T-helper 2 cell treated with Interferon-gamma antibody and Interleukin-4, amounts not matched to agents 100 ng/mL and 5 ng/mL, for 36 hours (primary cell): ENCODE data around the gene KCNJ15. TPM values are rescaled to one million over a fixed set of nuclear protein-coding genes. Genes with fewer than 3 reads are reported as not detected.

Experiments used
- intact Hi-C: fragments of 100-400 bp; cut with micrococcal nuclease; formaldehyde crosslinking; loops from one replicate; pipeline ENCODE4 v1.15.1; 2023
- total RNA-seq: library from RNA; stranded (reverse); gene quantifications from 2 replicates; pipeline ENCODE4 v1.2.3, GENCODE V29; 2022

The KCNJ15 gene
- total RNA-seq, 1 donor from 2014 or later = 0.05 TPM

DNA sequence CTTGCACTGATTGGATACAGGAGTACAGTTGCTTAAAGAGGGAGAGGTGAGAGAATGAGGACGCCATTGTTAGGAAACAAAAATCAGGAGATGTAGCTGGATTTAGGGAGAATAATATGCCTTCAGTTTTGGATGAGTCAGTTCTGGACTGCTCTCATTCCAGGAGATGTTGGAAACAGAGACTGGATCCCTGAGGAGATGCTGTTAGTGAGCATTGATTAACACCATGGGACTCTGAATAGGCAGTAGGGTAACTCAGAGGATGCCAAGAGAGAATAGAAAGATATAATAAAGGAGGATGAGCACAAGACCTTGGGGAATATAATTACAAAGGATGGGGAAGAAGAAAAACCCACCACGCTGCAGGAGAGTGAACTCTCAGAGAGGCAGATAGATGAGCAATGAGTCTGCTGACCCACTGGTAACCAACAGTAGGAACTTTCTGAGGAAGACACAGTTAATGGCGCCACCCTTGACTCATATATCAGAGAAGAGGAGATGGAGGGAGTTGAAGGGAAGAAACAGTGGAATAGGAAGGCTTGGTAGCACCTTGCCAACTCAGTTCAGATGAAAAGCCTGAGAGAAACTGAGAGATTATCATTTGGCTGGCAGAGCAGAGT lies 10.5 kb downstream of the KCNJ15 start:
- intact Hi-C loops = no loop called here

DNA sequence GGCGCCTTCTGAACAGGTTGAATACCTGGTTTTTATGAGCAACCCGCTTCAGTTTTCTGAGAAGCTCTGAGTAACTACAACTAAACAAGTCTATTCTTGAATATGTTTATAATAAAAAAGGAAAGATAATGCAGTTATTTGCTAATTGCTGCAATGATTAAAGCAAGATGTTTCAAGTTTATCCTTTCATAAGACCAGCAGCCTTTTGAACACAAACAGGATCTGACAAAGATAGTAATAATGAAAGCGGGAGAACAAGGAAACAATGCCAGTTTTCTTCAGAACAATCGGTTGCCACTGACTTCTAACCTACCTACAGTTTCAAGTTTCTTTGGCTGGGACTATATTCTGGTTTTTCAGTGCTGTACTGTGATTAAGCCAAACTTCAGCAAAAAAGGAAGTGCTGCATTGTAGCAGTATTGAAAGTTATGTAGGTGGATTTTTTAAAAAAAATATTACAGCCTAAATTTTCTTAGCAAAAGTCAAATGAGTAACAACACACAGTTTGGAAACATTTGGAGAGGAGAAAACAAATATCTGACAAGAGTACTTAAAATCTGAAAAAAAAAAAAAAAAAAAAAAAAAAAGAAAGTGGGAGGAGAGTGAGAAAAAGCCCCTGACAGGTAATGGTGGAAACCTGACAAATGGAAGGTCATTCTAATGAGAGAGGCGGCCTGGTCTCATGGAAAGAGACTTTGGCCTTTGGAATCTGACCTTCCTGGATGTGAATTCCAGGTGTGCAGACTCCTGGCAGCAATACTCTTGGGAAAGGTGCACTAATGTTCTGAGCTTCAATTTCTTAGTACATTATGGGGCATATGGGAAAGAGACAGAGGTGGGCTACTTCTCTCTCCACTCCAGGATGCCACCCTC lies 11.4 kb downstream of the KCNJ15 start:
- intact Hi-C loops = no loop called here

DNA sequence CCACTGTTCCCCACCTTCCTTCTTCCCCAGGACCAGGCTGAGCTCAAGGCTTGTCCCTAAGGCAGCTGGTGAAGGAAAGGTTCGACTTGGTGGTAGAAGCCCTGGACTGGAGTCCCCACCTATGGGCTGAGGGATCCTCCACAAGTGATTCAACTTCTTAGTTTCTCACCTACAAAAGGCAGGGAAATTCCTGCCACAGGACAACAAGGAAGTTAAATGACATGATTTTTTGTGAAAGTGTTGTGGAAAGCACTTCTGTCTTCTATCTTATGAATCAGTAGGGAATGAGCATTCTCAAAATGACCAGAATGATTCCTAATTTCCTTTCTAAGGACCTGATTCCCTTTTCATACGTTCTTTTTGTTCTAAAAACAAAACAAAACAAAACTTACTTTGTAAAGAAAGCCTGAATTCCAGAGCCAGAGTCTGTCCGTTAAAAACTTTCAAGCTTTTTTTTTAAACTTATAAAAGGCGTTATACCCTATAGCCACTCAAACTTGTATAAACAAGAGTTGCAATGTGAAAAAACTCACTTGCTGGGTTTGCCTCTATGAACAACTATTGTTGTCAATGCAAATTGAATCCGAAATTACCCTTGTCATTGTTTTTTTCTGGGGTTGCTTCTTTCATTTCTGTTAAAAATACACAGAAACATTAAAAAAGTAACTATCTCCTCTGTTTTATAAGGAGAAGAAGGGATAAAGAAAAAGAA lies 12.2 kb downstream of the KCNJ15 start:
- intact Hi-C loops = no loop called here

DNA sequence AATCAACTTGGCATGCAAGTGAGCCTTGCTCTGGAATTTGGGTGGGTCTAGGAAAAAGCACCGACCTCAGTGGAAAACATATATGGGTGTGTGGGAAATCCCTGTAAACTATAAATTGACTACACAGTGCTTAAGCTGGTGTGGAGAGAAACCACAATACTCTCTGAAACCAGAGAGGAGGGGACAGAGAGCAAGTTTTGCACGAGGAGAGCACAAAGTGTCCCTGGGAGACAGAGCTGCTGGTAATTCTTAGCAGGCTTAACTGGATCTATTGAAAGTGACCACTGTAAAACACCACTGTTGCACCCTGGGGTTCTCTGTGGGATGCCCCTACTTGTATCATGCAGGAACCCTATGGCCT lies 12.8 kb downstream of the KCNJ15 start:
- intact Hi-C loops = no loop called here

DNA sequence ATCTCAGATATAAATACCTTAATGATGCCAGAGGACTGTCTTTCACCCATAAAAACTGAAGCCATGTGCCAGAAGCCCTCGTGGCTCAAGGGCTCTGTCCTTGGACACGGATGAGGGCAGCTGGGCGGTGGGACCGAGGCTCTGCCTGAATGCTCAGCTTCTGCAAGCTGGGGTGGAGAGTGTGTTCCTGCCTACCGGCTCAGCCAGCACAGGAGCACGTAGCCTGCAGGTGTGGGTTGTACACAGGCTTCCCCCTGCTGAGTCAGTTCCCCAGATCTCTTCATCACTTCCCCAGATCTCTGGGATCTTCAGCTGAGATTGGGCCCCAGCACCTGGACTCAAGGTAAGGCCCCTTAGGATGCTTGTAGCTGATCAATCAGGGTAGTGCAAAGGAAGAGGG lies 15.4 kb downstream of the KCNJ15 start:
- intact Hi-C loops = no loop called here

DNA sequence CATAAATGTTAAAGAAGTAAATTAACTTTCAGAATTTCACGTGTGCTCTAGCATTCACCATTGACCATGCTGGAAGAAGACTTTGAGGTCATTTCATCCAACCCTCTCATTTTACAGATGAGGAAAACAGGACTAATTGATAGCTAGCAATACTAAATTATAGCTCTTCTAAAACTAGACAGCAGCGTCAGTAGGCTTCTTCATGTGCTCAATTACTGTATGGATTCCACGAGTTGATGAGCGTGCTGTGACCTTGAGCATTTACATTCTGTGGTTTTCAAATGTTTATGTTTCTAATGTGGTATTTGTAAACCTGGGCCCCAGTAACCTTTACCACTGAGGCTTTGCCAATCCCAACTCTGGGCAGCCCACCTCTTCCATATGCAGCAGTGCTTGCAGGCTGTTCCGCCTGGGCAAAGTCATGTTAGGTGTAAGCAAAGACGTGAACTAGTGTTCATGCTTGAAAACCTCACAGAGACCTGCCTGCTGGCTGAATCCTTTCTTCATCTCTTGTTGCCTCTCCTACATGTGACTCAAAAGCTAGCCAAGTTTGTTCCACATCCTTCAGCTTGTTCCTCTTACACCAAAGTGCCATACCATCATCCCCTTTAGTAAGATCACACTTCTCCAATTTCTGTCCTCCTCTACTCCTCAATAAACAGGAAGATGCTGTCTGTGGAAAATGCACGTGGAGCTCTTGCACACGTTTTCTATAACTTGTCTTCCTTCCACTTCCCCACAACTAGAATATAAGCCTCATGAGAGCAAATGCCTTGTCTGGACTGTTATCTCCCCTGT lies 17.2 kb downstream of the KCNJ15 start:
- intact Hi-C loops = no loop called here

DNA sequence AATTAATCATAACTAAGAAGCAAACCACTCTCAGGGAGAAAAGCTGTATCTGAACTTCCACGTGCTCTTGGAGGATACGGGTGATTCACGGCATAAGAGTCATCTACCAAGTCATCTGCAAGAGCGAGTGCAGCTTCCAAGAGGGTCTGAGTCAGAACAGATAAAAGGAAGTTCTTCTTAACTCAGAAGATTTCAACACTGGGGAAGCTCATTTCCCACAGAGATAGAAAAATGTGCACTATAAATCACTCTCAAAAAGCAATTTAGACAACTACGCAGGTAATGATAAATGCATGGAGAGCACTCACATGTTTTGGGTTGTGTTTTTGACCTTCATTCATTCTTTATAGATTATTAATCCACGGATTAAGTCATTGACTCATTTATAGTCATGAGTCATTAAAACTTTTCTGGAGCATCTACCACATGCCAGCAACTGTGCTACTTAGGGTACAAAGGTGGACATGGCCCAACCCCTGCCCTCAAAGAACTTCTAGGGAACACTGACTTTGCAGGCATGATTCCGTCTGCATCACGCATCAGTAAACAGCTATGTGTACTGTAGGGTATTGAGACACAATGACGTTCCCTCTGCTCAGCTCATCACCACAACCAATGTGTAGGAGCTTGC lies 20.8 kb downstream of the KCNJ15 start:
- intact Hi-C loops = no loop called here

DNA sequence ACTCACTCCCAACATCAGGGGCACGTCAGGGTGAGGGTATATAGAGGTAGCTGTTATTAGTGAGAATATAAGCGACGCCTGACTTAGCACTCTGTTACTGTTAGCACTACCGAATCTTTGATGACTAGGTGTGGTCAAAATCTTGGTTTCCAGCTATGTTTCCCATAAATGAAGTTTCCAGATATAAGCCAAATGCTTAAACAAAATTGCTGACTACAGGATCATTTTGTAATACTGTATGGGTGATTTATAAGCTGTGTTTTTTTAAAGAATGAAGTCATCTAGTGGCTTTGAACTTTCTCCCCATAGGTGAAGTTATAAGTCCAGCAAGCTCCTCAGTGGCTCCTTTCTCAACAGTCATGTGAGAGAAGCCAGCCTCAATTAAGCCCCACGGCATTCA lies 23.7 kb downstream of the KCNJ15 start:
- intact Hi-C loops = no loop called here

DNA sequence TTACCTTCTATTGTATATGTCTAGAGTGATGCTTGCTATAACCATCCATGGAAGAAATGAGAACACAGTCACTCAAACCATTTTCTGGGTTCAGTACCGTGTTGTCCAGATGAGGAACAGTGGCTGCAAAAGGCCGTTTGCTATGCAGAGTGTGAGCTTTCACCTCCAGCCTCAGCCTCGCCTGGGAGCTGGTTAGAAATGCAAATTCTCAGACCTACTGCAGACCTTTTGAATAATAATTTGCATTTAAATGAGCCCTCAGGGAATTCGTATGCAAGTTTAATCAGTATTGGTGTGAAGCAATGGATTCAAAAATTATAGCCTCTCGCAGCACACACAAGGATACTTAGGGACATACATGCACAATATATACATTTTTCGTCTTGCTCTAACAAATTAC lies 24.1 kb downstream of the KCNJ15 start:
- intact Hi-C loops = no loop called here

DNA sequence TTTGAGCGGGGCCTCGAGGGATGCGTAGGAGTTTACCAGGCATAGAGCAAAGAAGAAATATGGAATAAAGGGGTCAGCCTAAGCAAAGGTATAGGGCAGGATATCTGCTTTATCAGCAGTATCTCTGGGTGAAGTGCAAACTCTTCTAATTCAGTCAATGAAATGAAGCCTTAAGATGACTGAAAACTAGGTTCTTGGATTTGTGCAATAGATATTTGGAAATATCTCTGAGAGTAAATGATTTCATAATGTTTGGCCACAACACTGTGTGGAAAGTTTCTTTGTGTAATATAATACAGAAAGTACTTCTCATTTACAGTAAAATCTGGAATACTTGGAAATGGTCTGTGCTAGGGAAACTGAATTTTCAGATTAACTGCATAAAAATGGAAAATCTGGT lies 26.1 kb downstream of the KCNJ15 start:
- intact Hi-C loops = no loop called here

DNA sequence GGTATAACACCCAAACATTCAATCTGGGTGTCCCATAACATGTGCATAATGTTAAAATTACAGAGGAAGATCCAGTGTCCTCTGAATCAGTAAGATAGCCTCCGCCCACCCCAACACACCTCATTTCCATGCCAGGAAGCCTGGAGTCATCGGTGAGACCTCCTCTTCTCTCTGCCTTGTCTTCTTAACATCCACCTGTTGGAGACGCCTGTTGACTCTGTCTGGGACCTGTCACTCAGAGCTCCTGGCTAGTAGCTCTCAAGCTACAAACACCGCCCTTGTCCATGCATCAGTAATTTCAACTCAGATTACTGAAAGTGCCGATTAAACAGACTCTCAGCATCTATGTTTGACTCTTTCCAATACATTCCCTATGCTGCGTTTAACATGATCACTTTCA lies 27.4 kb downstream of the KCNJ15 start:
- intact Hi-C loops = no loop called here

DNA sequence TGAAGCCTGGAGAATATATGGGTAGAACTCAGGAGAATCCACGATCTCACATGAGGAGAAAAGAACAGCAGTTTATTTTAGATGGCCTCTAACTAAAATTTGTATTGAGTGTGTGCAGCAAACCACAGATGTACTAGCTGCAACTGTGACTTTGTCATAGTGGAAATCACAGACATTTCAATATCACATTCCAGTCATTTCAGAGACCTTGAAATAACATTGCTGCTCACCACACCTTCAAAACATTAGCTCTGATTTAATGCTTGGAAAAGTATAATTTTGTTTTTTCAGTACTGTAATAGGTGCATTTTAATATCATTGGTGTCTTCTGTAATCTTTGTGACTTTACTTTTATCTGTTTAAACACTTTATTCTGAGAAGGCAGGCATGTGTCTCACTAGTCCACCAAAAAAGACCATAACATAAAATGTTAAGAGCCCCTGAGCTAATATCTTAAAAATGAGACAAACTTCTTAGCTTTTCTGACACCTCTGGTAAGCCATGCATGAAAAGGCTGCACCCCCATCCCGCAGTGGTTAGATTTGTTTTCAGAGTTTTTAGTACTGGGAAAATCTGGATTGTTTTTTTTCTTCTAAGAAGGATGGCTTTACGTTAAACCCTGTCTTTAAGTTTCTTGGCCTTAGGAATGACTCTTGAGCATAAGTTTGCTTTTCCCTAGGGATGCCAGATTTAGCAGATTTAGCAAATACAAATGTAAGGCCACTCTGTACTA lies 30.1 kb downstream of the KCNJ15 start:
- intact Hi-C loops = no loop called here

DNA sequence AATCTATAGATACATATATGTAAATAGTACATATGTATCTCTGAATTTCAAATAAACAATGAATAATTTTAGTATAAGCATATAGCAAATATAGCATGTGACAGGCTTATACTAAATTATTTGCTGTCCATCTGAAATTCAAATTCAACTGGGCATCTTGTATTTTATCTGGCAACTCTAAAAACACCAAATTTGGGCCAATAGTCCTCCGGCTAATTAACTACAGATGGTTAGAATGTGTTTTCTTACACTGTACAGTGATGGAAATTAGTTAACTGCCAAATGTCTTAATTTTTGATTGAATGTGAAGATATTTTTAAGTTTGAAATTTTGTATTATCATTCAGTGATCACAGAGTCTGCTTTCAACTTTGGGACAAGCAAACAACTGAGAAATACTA lies 30.7 kb downstream of the KCNJ15 start:
- intact Hi-C loops = no loop called here

DNA sequence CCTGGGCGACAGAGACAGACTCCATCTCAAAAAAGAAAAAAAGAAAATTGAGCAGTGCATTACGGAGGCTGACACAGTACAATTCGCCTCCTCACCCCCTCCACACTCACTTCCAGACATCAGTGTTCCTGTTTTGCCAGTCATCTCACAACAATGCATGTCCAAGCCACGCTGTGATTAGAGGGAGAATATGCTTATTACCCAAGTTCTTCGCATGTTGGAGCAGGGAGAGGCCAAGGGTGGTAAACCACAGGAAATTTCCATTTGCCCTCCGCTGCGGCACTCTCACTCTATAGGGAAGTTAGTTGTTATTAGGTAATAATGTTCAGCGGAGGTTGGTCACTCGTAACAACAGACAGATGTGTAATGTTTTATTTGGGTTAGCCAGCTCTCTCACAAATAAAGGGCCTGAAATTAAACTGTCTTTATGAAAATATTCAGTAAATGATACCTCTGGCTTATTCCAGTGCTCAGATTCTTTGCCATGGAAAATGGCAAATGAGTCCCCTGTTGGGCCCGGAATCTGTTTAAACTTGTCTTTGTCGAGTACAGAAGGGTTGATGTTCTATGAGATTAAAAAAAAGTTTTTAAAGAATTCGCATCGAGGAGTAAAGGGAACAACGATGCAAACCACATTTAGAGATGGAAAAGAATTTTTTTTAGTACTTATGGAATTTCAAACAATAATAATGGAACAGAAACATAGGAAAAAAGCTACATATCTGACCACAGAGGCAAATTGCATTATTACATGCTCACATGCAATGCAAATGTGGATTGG lies 33.1 kb downstream of the KCNJ15 start:
- intact Hi-C loops = no loop called here

DNA sequence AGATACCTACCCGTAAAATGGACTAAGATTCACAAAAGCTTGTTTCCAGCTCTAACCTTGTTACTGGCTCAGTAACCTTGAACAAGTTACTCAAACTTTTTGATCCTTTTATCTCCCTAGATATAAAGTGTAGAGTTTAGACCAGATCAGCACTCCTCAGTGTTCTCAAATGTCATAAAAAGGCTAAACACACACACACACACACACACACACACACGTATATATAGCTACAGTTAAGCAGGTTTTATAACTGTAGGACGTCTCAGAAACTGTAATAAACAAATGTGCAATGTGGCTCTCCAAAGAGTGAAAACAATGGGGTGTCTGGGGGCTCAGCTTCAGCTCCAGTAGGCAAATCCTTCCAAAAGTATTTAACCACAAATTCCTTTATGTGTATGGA lies 34.0 kb downstream of the KCNJ15 start:
- intact Hi-C loops = no loop called here

DNA sequence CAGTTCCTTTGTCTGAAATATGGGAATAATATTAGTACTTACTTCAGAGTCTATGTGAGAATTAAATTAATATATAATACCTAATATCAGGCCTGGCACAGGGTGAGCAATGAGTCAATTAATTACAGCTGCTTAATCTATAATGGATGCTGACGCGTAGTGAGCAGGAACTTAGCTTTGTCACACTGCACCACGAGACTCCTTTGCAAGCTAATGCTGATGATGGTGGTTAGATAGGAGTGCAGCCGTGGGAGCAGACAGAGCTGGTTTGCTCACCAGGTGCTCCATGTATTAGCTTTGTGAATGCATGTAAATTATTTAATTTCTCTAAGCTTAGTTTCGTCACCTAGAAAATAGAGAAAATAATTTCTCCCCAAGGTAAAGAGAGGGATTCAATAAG lies 35.1 kb downstream of the KCNJ15 start:
- intact Hi-C loops = no loop called here

DNA sequence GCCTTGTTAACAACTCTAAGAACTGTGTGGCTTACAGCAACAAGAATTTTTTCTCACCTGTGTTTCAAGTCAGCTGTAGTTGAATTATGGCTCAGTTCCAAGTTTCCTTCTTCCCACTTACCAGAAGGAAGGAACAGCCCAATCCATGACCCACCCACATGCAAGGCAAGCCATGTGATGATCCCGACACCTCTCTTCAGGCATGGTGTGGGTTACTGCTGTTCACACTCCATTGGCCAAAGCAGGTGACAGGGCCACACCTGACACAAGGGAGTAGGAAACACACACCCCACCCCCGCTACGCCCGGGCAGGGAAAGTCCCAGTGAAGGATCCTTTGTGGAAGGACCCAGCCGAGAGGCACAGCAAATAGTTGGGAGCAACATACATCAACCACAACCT lies 36.3 kb downstream of the KCNJ15 start:
- intact Hi-C loops = no loop called here

DNA sequence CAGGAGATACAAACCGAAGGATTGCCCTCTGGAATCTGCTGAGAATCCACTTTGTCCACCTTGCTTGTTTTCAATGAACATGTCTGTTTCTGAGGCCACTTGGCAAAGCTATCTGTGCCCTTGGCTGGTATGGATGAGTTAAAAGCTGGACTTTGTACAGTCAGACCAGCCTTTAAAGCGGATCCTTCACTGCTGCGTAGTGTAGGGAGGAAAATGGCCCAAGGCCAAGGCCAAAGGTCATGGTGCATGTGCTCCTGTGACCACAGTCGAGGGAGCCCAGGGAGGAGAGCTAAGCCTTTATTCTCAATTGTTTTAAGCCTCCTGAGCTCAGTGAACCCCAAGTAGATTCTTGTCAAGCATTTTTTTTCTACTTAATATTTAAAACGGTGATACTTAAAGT lies 37.0 kb downstream of the KCNJ15 start:
- intact Hi-C loops = no loop called here

DNA sequence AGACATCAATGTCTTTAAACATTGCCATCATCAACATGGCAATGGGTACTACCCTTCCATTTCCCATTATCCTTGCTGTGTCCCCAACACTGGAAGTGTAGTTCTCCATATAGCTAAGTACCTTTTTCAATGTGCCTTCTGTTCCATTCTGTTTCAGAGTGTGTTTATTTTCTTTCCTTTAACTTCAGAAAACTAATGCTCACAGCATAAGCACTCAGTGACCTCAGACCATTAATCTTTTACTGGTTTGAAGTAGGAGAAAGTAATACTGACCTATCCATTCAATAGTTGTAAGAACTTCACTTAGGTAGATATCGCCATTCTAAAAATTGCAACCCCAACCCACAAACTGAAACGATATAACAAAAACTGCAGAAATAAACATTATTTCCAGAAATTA lies 37.8 kb downstream of the KCNJ15 start:
- intact Hi-C loops = no loop called here
